Right hindlimb (tissue), 1 donor: ENCODE measurements around the gene SAMD8.

ENCODE experiments used
- DNase-seq: peaks from one replicate; pipeline ENCODE4 v3.0.0-alpha.2; 2018

Gene SAMD8

GRCh38 chr10:75111365-75111906 is at the start of gene SAMD8:
TSS of gene SAMD8 (plus strand) at chr10:75111656. CDS start at chr10:75150529, 38,873 bp downstream.
- DNase-seq, result peak; percentile 97

GRCh38 chr10:75061709-75062505 is 49.5 kb upstream of the SAMD8 start:
- DNase-seq, result peak; percentile 43

GRCh38 chr10:75062506-75063299 is 48.8 kb upstream of the SAMD8 start:
- peak; percentile 88 for DNase-seq

- no peak for DNase-seq
These were observed 47.8 kb upstream of the SAMD8 start for GRCh38 chr10:75063461-75064230.

GRCh38 chr10:75065076-75065475 is 46.4 kb upstream of the SAMD8 start:
- DNase-seq, result no peak

GRCh38 chr10:75066271-75066670 is 45.2 kb upstream of the SAMD8 start:
- no peak for DNase-seq

GRCh38 chr10:75067272-75067671 is 44.2 kb upstream of the SAMD8 start:
- DNase-seq, result no peak

DNA sequence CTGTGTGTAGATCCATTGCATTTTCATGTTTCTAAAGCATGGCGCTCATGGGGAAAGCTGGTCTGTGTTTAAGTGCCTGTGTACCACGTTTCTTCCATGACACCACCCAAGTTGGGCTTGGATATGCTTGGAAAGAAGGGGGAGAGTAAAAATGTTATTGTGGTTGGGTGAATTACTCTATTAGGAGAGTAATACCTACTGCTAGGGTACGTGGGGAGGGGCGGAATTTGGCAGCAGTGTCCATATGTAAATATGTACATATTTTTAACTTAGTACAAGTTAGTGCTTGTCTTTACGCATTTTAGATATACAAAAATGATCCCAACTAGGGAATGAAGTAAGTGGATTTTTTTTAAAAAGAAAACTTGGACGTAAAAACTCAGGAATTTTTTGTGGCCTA is 42.9 kb upstream of the SAMD8 start:
- DNase-seq, result no peak

DNA sequence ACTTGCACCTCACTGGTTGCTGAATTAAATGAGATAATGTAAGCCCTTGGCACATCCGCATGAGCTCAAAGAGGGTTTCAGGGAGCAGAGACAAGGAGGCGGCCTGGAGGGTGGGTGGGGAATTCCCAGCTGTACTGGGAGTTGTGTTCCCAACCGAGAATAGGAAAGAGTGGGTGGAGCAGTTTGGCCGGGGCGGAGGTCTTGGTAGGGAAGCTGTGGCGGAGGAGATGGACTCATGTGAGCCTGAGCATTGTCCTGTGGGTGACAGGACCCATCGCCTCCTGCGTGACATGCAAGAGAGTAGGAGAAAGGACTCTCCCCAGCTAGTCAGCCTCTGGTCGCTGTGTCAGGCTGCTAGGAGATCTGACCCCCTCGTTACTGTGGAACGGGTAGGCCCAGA is 41.0 kb upstream of the SAMD8 start:
- DNase-seq, result no peak

- DNase-seq, result peak; percentile 43
These were observed 40.5 kb upstream of the SAMD8 start for GRCh38 chr10:75070961-75071428.

- no peak for DNase-seq
These were observed 39.7 kb upstream of the SAMD8 start for GRCh38 chr10:75071756-75072155.

- DNase-seq, result no peak
These were observed 38.7 kb upstream of the SAMD8 start for GRCh38 chr10:75072727-75073126.

GRCh38 chr10:75073442-75073841 is 38.0 kb upstream of the SAMD8 start:
- no peak for DNase-seq

GRCh38 chr10:75074711-75075445 is 36.6 kb upstream of the SAMD8 start:
- DNase-seq, result no peak

DNA sequence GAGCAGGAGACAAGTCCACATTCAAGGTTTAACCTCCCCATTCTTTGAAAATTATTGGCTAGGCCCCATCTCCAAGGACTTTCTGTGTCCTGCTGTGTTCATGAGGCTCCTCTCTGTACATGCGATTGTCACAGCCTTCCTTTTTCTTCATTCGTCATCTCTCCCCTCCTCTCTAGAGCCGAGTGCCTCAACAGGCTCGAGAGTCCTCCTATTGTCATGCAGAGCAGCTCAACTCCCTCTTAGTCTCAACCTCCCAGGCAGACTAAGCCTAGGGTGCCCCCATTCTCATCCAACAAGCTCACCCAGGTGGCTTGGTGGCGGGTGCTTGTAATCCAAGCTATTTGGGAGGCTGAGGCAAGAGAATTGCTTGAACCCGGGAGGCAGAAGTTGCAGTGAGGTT is 35.1 kb upstream of the SAMD8 start:
- DNase-seq, result no peak

DNA sequence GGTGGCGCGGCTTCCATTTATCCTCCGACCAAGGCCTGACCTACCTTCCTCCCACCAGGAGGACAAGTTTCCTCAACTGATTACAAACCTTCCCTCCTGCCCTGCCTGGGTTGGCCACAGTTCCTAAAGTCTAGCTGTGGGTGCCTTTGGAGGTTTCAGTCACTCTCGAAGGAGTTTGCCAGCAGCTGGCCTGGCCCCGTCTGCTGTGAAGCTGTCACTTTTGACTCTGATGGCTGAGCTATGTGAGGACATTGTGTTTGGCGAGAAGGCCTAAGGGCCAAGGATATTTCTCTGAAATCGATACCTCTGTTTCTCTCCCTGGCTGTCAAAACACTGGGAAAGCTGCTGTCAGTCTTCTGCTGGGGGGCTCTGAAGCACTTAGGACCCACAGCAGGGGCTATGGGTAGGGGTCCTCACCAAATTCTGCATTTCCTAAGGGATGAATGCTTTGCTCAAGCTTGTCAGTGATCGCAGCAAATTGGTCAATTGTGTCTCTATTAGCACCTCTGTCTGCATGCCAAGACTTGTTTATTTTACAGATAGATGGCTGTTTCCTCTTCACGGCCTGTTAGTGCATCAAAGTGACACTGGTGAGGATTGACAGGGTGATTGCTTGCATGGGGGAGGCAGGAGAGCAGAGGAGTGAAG is 31.9 kb upstream of the SAMD8 start:
- no peak for DNase-seq

DNA sequence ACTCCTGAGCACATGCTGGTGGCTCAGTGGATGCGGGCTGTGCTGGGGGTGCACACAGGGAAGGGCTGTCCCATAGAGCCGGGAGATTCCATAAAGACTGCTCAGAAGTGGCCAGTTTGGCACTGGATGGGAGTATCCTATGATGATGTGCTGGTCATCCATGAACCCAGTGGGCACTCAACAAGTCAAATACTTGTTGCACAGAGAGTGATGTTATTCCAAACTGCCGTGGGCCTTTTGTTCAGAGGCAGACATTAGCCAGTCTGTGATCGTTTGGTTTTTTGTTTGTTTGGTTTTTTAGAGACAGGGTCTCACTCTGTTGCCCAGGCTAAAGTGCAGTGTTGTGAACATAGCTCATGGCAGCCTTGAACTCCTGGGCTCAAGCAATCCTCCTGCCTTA is 30.9 kb upstream of the SAMD8 start:
- no peak for DNase-seq

GRCh38 chr10:75081379-75081778 is 30.1 kb upstream of the SAMD8 start:
- DNase-seq, result no peak

- DNase-seq, result no peak
These were observed 27.3 kb upstream of the SAMD8 start for GRCh38 chr10:75083972-75084833.

GRCh38 chr10:75084834-75085384 is 26.5 kb upstream of the SAMD8 start:
- no peak for DNase-seq
